Testis (tissue), 3 donors: Measurements from ENCODE around the gene WNK1. TPM values are rescaled to one million over a fixed set of nuclear protein-coding genes. Genes with fewer than 3 reads are reported as not detected.

Experiments used
- DNase-seq: peaks from one replicate; pipeline ENCODE4 v3.0.0-alpha.2; 2019
- H3K27ac ChIP-seq, 2 donors: fragments of 200-600 bp; sonication (generic); one replicate each; pipeline ENCODE4 v1.5.1; 2019
- H3K27me3 ChIP-seq: fragments of 200-600 bp; sonication (generic); one replicate; pipeline ENCODE4 v1.5.1; 2019
- H3K36me3 ChIP-seq: fragments of 200-600 bp; sonication (generic); one replicate; pipeline ENCODE4 v1.5.1; 2017; ENCODE audit warnings: low read depth; ENCODE audit errors: missing control alignments
- H3K4me1 ChIP-seq: fragments of 200-600 bp; sonication (generic); one replicate; pipeline ENCODE4 v1.5.1; 2019
- H3K4me3 ChIP-seq, 2 donors: fragments of 200-600 bp; sonication (generic); one replicate each; pipeline ENCODE4 v1.5.1; 2017 to 2019
- H3K9me3 ChIP-seq: fragments of 200-600 bp; sonication (generic); one replicate; pipeline ENCODE4 v1.5.1; 2017
- POLR2A ChIP-seq: fragments of 450-650 bp; IDR thresholded peaks from one replicate; pipeline ENCODE4 v1.6.1; 2017; ENCODE audit warnings: antibody characterized with exemption, mild to moderate bottlenecking, moderate library complexity
- WGBS, 2 donors: methylation state at CpG; one replicate each; pipeline ENCODE4 v1.1.5; 2018; 5-methylcytosine and 5-hydroxymethylcytosine counted together
- intact Hi-C: fragments of 100-400 bp; cut with DNase I; formaldehyde crosslinking; loops from one replicate; pipeline ENCODE4 v1.15.1; 2023; ENCODE audit warnings: low total_unique reads
- polyA plus RNA-seq: library from polyadenylated mRNA; stranded (reverse); fragments of 350-450 nt; fragmentation: Illumina TruSeq; extraction: RNeasy Lipid Tissue Mini Kit (QIAGEN cat#74804); gene quantifications from one replicate; pipeline ENCODE4 v1.2.3, GENCODE V29; 2014; ENCODE audit warnings: low read depth, low replicate concordance; ENCODE audit not compliant: insufficient read depth
- total RNA-seq, 2 donors: library from RNA; depleted of rRNA; stranded (reverse); fragments of >200 nt; gene quantifications; one replicate each; pipeline ENCODE4 v1.2.3, GENCODE V29; 2016
- TF ChIP-seq, protein P1 (sequence below), 3 experiments: fragments of 450-650 bp in 2 of 3; fragments of 200-600 bp in 1 of 3; sonication (generic) in 1 of 3; IDR thresholded peaks; one replicate each; pipeline ENCODE4 v1.5.1; 2016 to 2019; ENCODE audit warnings: antibody characterized with exemption in 3 of 3, mild to moderate bottlenecking in 2 of 3, moderate library complexity in 1 of 3

The WNK1 gene
- total and polyA plus RNA-seq, 3 donors from 2014 or later, result 152 to 276 (median 259) TPM

DNA sequence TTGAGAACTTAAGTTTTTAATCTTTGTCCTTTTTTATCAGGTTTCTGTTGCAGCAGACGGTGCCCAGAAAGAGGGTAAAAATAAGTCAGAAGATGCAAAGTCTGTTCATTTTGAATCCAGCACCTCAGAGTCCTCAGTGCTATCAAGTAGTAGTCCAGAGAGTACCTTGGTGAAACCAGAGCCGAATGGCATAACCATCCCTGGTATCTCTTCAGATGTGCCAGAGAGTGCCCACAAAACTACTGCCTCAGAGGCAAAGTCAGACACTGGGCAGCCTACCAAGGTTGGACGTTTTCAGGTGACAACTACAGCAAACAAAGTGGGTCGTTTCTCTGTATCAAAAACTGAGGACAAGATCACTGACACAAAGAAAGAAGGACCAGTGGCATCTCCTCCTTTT lies 143.7 kb downstream of the WNK1 start:
- no peak for DNase-seq
- WGBS, 2 donors, result 53 to 77% methylated on average over 4 of the region's 4 CpGs
- no peaks in the 10 kb centered on the region for H3K9me3 ChIP-seq
- H3K27me3 ChIP-seq, result no peaks in the 10 kb centered on the region
- TF ChIP-seq, protein P1, sequence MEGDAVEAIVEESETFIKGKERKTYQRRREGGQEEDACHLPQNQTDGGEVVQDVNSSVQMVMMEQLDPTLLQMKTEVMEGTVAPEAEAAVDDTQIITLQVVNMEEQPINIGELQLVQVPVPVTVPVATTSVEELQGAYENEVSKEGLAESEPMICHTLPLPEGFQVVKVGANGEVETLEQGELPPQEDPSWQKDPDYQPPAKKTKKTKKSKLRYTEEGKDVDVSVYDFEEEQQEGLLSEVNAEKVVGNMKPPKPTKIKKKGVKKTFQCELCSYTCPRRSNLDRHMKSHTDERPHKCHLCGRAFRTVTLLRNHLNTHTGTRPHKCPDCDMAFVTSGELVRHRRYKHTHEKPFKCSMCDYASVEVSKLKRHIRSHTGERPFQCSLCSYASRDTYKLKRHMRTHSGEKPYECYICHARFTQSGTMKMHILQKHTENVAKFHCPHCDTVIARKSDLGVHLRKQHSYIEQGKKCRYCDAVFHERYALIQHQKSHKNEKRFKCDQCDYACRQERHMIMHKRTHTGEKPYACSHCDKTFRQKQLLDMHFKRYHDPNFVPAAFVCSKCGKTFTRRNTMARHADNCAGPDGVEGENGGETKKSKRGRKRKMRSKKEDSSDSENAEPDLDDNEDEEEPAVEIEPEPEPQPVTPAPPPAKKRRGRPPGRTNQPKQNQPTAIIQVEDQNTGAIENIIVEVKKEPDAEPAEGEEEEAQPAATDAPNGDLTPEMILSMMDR (IDR thresholded peaks at IDR 0.05), result no peak
- no peak for TF ChIP-seq POLR2A
- no peak overlapping the region for H3K27ac ChIP-seq
- H3K4me1 ChIP-seq, result no peaks in the 10 kb centered on the region
- intact Hi-C loops, result no loop called here
- H3K36me3 ChIP-seq, result no peaks in the 10 kb centered on the region
- no peak overlapping the region for H3K4me3 ChIP-seq

DNA sequence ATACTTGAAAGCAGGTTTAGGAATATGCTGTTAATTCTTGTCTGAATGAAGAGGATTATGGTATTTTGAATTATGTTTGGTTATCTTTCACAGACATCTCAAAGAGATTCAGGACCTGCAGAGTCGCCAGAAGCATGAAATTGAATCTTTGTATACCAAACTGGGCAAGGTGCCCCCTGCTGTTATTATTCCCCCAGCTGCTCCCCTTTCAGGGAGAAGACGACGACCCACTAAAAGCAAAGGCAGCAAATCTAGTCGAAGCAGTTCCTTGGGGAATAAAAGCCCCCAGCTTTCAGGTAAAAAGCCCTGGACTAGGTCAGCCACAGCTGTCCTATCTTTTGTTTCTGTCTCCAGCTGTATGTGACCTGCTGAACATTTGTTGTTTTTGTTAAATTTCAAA lies 145.0 kb downstream of the WNK1 start:
- intact Hi-C loops, result no loop called here
- no peak for DNase-seq
- TF ChIP-seq, protein P1 (IDR thresholded peaks at IDR 0.05), result no peak
- TF ChIP-seq POLR2A, result no peak
- H3K9me3 ChIP-seq, result no peaks in the 10 kb centered on the region
- H3K27me3 ChIP-seq, result no peaks in the 10 kb centered on the region
- no peaks in the 10 kb centered on the region for H3K4me1 ChIP-seq
- H3K36me3 ChIP-seq, result no peaks in the 10 kb centered on the region
- no peak overlapping the region for H3K4me3 ChIP-seq
- WGBS, 2 donors, result 84 to 89% methylated on average over 4 of the region's 4 CpGs
- no peak overlapping the region for H3K27ac ChIP-seq

DNA sequence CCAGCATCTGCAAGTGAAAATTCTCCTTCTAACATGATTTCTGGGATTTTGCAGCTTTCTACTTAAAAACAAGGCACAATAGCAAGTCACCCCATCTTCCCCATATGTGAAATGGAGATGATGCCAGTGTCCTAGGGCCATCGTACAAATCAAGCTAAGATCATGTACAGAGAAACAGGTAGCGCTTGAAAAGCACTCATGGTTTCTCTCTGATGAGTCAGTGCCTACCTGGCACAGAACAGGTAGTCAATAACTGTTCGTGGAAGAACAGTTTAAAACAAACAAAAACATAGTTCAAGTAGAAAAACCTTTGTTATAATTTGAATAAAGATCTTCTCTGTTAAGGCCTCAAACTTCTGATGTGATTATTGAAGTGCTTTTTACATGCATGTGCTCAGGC lies 150.2 kb downstream of the WNK1 start:
- DNase-seq, result no peak
- TF ChIP-seq POLR2A, result no peak
- Histone ChIP-seq H3K27me3 (no peaks in the 10 kb centered on the region), H3K9me3 (no peaks in the 10 kb centered on the region), H3K4me3 (no peak overlapping the region), H3K27ac (no peak overlapping the region), H3K4me1 (no peaks in the 10 kb centered on the region), H3K36me3 (no peaks in the 10 kb centered on the region)
- intact Hi-C loops, result no loop called here
- WGBS, 2 donors, result 85 to 91% methylated on average over 3 of the region's 3 CpGs

DNA sequence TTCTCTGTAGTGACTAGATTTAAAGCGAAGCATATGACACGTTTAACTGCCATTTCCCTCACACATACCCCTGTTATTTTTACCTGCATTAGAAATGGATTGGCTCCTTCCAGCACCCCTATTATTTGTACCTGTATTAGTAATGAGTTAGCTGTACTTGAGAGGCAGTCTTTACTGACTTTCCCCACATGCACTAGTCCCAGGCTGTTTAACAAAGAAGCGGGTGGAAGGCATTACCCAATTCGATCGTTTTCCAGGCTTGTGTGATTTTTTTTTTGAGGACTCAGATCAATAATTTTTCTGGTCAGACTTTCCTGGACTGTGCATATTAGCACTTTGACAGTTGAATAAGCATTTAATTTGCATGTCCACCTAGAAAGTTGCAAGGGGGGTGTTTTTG lies 150.7 kb downstream of the WNK1 start:
- no peaks in the 10 kb centered on the region for H3K36me3 ChIP-seq
- intact Hi-C loops, result no loop called here
- H3K4me3 ChIP-seq, result no peak overlapping the region
- no peaks in the 10 kb centered on the region for H3K27me3 ChIP-seq
- H3K27ac ChIP-seq, result no peak overlapping the region
- H3K9me3 ChIP-seq, result no peaks in the 10 kb centered on the region
- DNase-seq, result no peak
- no peaks in the 10 kb centered on the region for H3K4me1 ChIP-seq
- 83 to 84% methylated on average over 5 of the region's 5 CpGs for WGBS, 2 donors
- TF ChIP-seq POLR2A, result no peak
- TF ChIP-seq, protein P1 (IDR thresholded peaks at IDR 0.05), result no peak

DNA sequence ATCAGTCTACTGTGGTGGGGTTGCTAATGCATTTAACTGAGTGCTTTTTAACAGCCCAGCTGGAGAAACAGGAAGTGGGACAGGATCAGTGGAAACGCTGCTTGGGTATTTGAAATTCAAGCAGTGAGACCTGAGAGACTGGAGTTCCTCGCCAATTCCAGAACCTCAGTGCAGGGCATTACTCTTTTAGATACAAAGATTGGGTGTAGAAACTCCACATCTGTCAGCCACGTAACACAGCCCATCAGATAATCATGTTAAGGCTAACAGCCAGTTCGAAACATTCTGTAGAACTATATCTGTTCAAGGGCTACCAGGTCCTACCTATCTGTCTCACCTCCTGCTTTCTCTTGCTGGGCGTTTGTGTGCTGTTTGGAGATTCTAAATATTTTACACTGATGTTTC lies 151.6 kb downstream of the WNK1 start:
- no peak for TF ChIP-seq POLR2A
- TF ChIP-seq, protein P1 (IDR thresholded peaks at IDR 0.05), result no peak
- intact Hi-C loops, result no loop called here
- 54 to 77% methylated on average over 5 of the region's 5 CpGs for WGBS, 2 donors

More for the DNA sequence above, 151.6 kb downstream of the WNK1 start:
- no peak for DNase-seq
- H3K4me1 ChIP-seq, result no peaks in the 10 kb centered on the region
- no peaks in the 10 kb centered on the region for H3K27me3 ChIP-seq
- H3K36me3 ChIP-seq, result no peaks in the 10 kb centered on the region
- no peaks in the 10 kb centered on the region for H3K9me3 ChIP-seq
- H3K4me3 ChIP-seq, result no peak overlapping the region
- H3K27ac ChIP-seq, result no peak overlapping the region
